HEK293 (cell line): ENCODE measurements around the gene DPM2.

Experiments
- CTCF ChIA-PET: fragments of 350-600 bp; formaldehyde crosslinking; extraction: SDS; loops from one replicate; lab custom pipeline; 2021; ENCODE audit warnings: antibody characterized with exemption; lab: Yijun Ruan, JAX
- POLR2A ChIA-PET: fragments of 300-600 bp; formaldehyde crosslinking; extraction: SDS; loops from one replicate; lab custom pipeline; 2020; ENCODE audit warnings: antibody characterized with exemption, inconsistent platforms; lab: Yijun Ruan, JAX
- H3K27ac ChIP-seq: fragments of 200-500 bp; sonication (Bioruptor generic); 2 replicates; pipeline ENCODE4 v1.5.1; 2014; ENCODE audit warnings: low read depth, low read length, control low read depth, inconsistent platforms; ENCODE audit errors: extremely low read depth
- H3K36me3 ChIP-seq, 2 experiments: fragments of 200-500 bp in 1 of 2; sonication (Bioruptor generic) in 1 of 2; 1 replicate in 1 of 2; 2 replicates in 1 of 2; pipeline ENCODE4 v1.5.1; 2014 to 2017; ENCODE audit warnings: inconsistent platforms in 2 of 2, low read length in 2 of 2; ENCODE audit not compliant: control insufficient read depth in 2 of 2, insufficient read depth in 1 of 2
- H3K4me1 ChIP-seq: fragments of 200-500 bp; sonication (Bioruptor generic); 2 replicates; pipeline ENCODE4 v1.5.1; 2014; ENCODE audit warnings: mild to moderate bottlenecking, low read length, inconsistent platforms; ENCODE audit not compliant: control insufficient read depth, insufficient read depth
- H3K4me3 ChIP-seq: 2 replicates; pipeline ENCODE4 v1.5.1; 2011; ENCODE audit warnings: low read depth, mild to moderate bottlenecking, control low read depth, low read length, moderate library complexity
- H3K9me3 ChIP-seq: fragments of 200-500 bp; sonication (Bioruptor generic); 2 replicates; pipeline ENCODE4 v1.5.1; 2014; ENCODE audit warnings: low read depth, low read length, inconsistent platforms; ENCODE audit not compliant: control insufficient read depth, insufficient read depth
- ATF2 ChIP-seq: fragments of 450-650 bp; formaldehyde crosslinking; IDR thresholded peaks from 2 replicates; pipeline ENCODE4 v1.5.1; 2016; ENCODE audit warnings: missing biosample characterization, missing genetic modification characterization, low read depth
- GFI1B ChIP-seq: fragments of 450-650 bp; formaldehyde crosslinking; IDR thresholded peaks from 2 replicates; pipeline ENCODE4 v1.5.1; 2016; ENCODE audit warnings: missing biosample characterization, missing genetic modification characterization
- GLIS1 ChIP-seq: fragments of 450-650 bp; formaldehyde crosslinking; IDR thresholded peaks from 2 replicates; pipeline ENCODE4 v1.5.1; 2016; ENCODE audit warnings: missing biosample characterization, missing genetic modification characterization
- IKZF3 ChIP-seq: fragments of 450-650 bp; IDR thresholded peaks from 2 replicates; pipeline ENCODE4 v1.5.0; 2018; ENCODE audit warnings: missing biosample characterization, mild to moderate bottlenecking, missing genetic modification characterization, moderate library complexity
- PRDM4 ChIP-seq: fragments of 450-650 bp; formaldehyde crosslinking; IDR thresholded peaks from 2 replicates; pipeline ENCODE4 v1.5.1; 2017; ENCODE audit warnings: missing biosample characterization, missing genetic modification characterization
- ZBTB17 ChIP-seq: fragments of 450-650 bp; formaldehyde crosslinking; IDR thresholded peaks from 2 replicates; pipeline ENCODE4 v1.5.1; 2016; ENCODE audit warnings: missing biosample characterization, missing genetic modification characterization
- ZBTB8A ChIP-seq: fragments of 450-650 bp; formaldehyde crosslinking; IDR thresholded peaks from 2 replicates; pipeline ENCODE4 v1.5.1; 2016; ENCODE audit warnings: missing biosample characterization, missing genetic modification characterization
- ZNF140 ChIP-seq: fragments of 450-650 bp; formaldehyde crosslinking; IDR thresholded peaks from 2 replicates; pipeline ENCODE4 v1.5.1; 2016; ENCODE audit warnings: missing biosample characterization, missing genetic modification characterization
- ZNF169 ChIP-seq: fragments of 450-650 bp; formaldehyde crosslinking; IDR thresholded peaks from 2 replicates; pipeline ENCODE4 v1.5.1; 2016; ENCODE audit warnings: missing biosample characterization, missing genetic modification characterization
- ZNF175 ChIP-seq: fragments of 450-650 bp; formaldehyde crosslinking; IDR thresholded peaks from 2 replicates; pipeline ENCODE4 v1.5.1; 2016; ENCODE audit warnings: missing biosample characterization, missing genetic modification characterization
- ZNF24 ChIP-seq: fragments of 450-650 bp; formaldehyde crosslinking; IDR thresholded peaks from 2 replicates; pipeline ENCODE4 v1.5.1; 2016; ENCODE audit warnings: missing biosample characterization, missing genetic modification characterization
- ZNF292 ChIP-seq: fragments of 450-650 bp; formaldehyde crosslinking; IDR thresholded peaks from 2 replicates; pipeline ENCODE4 v1.5.1; 2016; ENCODE audit warnings: low read depth, missing biosample characterization, missing genetic modification characterization, borderline replicate concordance
- ZNF302 ChIP-seq: fragments of 450-650 bp; formaldehyde crosslinking; IDR thresholded peaks from 2 replicates; pipeline ENCODE4 v1.5.1; 2016; ENCODE audit warnings: missing biosample characterization, missing genetic modification characterization, low read depth
- ZNF433 ChIP-seq: fragments of 450-650 bp; formaldehyde crosslinking; IDR thresholded peaks from 2 replicates; pipeline ENCODE4 v1.5.1; 2016; ENCODE audit warnings: missing biosample characterization, missing genetic modification characterization, low read depth
- ZNF518A ChIP-seq: fragments of 450-650 bp; formaldehyde crosslinking; conservative IDR thresholded peaks from 2 replicates; pipeline ENCODE4 v1.5.1; 2016; ENCODE audit warnings: low read depth, missing biosample characterization, missing genetic modification characterization
- ZNF596 ChIP-seq: fragments of 450-650 bp; IDR thresholded peaks from 2 replicates; pipeline ENCODE4 v1.5.0; 2018; ENCODE audit warnings: missing biosample characterization, mild to moderate bottlenecking, missing genetic modification characterization, moderate library complexity
- ZNF777 ChIP-seq: fragments of 450-650 bp; formaldehyde crosslinking; IDR thresholded peaks from 2 replicates; pipeline ENCODE4 v1.5.1; 2017; ENCODE audit warnings: missing biosample characterization, missing genetic modification characterization, borderline replicate concordance
- ZNF830 ChIP-seq: fragments of 450-650 bp; IDR thresholded peaks from 2 replicates; pipeline ENCODE4 v1.5.0; 2018; ENCODE audit warnings: missing biosample characterization, missing genetic modification characterization, low read depth, mild to moderate bottlenecking, moderate library complexity
- TF ChIP-seq, protein P1 (sequence below): fragments of 450-650 bp; formaldehyde crosslinking; IDR thresholded peaks from 2 replicates; pipeline ENCODE4 v1.5.1; 2017; ENCODE audit warnings: missing biosample characterization, mild to moderate bottlenecking, missing genetic modification characterization, moderate library complexity

Gene DPM2

GRCh38 chr9:127968042-127968441 is 30.4 kb upstream of the DPM2 start (continued):
- TF ChIP-seq PRDM4 (tag by site-specific recombination) (no peak), ZNF830 (no peak), IKZF3 (tag by site-specific recombination) (0 out of 2 replicates have a peak, but pooled peaks have one; percentile 25), ZBTB17 (tag by site-specific recombination) (peak; percentile 59; the same call in 1 of the 2 replicates), ZNF777 (no peak), ZNF302 (no peak), GFI1B (no peak), ZBTB8A (tag by site-specific recombination) (no peak), ZNF433 (tag by site-specific recombination) (no peak), ZNF140 (no peak), ZNF292 (tag by site-specific recombination) (no peak)
- TF ChIP-seq, protein P1, sequence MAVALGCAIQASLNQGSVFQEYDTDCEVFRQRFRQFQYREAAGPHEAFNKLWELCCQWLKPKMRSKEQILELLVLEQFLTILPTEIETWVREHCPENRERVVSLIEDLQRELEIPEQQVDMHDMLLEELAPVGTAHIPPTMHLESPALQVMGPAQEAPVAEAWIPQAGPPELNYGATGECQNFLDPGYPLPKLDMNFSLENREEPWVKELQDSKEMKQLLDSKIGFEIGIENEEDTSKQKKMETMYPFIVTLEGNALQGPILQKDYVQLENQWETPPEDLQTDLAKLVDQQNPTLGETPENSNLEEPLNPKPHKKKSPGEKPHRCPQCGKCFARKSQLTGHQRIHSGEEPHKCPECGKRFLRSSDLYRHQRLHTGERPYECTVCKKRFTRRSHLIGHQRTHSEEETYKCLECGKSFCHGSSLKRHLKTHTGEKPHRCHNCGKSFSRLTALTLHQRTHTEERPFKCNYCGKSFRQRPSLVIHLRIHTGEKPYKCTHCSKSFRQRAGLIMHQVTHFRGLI (tag by site-specific recombination): no peak

DNA sequence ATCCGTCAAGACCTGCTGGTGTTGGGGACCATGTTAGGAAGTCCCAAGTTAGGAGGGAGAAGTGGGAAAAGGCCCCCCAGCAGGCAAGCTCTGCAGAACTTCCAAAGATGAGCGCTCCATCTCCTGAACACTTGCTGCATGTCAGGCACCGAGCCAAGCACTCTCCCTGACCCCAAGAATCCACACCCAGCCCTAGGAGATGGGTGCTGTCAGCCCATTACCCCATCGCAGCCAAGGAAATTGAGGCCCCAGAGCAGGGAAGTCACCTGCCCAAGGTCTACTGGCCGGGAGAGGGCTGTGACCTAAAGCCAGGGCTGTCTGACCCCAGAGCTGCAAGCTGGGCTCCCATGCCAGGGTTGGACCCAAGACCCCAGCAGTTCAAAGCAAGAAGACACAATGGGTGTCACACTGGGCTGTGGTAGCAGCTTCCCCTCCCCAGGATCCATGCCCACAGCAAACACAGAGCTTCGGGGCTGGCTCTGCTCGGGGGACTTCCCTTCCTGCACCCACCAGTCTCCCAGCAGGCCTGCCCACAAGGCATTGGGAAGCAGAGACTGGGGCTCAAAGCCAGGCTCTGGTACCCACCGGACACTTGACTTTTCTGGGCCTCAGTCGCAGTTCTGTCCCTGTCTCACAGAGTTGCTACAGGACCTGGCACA is 29.6 kb upstream of the DPM2 start:
- Histone ChIP-seq H3K9me3 (no peaks in the 10 kb centered on the region), H3K4me1 (peaks cover 23% of the 10 kb centered on the region), H3K27ac (no peak overlapping the region), H3K4me3 (no peak overlapping the region), H3K36me3 (no peaks in the 10 kb centered on the region)
- ChIA-PET CTCF (interaction anchor here (0.6 to 1.7 kb wide), 2 partner anchors 24 to 117 kb away, joined by 5 to 8 read pairs; no protein-coding TSS in a partner anchor), POLR2A (interaction anchor here (1.0 kb wide), 1 partner anchor 12 kb away, joined by 3 read pairs; no protein-coding TSS in a partner anchor)
- no peak for TF ChIP-seq ZNF596 (tag by site-specific recombination)
- TF ChIP-seq GLIS1 (tag by site-specific recombination): peak; percentile 24

DNA sequence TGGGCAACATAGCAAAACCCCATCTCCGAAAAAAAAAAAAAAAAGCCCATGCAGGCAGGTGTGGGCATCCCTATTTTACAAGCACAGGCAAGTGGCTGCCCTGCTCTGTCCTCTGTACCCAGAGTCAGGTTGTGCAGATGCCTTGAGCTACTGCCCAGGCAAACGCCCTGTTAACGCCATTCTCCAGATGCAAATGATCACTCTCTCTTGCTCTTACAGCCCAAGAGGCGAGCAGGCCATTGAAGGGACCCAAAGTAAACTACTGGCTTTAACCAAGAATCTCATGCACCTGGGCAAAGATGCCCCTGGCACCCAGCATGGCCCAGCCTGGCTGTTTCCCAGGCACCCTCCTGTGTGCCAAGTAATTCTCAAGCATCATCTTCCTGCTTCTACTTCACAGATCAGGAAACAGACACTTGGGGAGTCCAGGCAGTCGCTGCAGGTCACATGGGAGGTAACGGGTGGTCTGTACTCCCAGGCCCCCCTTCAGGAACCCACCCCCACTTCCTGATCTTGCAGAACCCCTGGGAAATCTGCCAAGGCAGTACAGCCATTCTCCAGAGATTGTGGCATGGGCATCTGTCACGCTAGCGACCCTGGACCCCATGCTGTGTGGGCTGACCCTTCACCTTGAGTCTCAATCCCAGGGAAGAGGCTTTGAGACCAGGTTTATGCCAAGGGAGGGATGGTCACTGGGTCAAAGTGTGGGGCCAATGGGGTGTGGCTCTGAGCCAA is 28.9 kb upstream of the DPM2 start:
- CTCF ChIA-PET: interaction anchor here (0.6 to 2.3 kb wide), 8 partner anchors 11 to 450 kb away, joined by 3 to 11 read pairs (median 4); no protein-coding TSS in a partner anchor
- Histone ChIP-seq H3K9me3 (no peaks in the 10 kb centered on the region), H3K4me1 (peaks cover 23% of the 10 kb centered on the region), H3K27ac (no peak overlapping the region), H3K4me3 (no peak overlapping the region), H3K36me3 (no peaks in the 10 kb centered on the region)
- POLR2A ChIA-PET: interaction anchor here (0.7 to 1.2 kb wide), 4 partner anchors 8 to 171 kb away, joined by 3 to 7 read pairs (median 6); partner anchors contain the start of gene DPM2
- TF ChIP-seq ZNF24 (no peak), ZNF169 (tag by site-specific recombination) (no peak), ATF2 (no peak), ZNF518A (tag by site-specific recombination) (no peak), ZNF175 (tag by site-specific recombination) (no peak), GLIS1 (tag by site-specific recombination) (no peak; the same call in 1 of the 2 replicates)
